Measurements from ENCODE around the gene EXOC2. TPM values are rescaled to one million over a fixed set of nuclear protein-coding genes. Genes with fewer than 3 reads are reported as not detected.

The EXOC2 gene
- total and polyA plus RNA-seq, 2 donors = 12.1 to 22.1 TPM

DNA sequence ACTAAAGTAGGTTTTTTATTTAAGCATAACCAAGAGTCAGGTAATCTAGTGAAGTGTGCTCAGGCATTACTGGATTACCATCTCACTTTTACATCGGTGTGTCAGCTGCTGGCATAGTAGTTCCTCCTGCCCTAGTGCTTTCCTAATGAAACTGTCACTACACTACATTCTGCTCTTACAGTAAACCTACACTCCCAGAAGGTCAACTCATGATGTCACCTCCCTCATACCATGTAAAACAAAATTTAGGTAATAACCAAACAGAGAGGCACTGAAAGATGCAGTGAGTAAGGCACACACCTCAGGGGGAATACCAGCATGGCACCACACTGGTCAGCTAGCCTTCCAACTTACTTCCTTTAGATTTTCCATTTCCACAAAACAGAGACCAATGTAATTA lies 59.3 kb downstream of the EXOC2 start:
- no peaks in the 10 kb centered on the region for H3K9me3 ChIP-seq (ENCODE audit: control insufficient read depth in 2 of 2, insufficient read depth in 1 of 2, low read length in 1 of 2)
- 97% methylated on average over 1 of the region's 1 CpG for WGBS
- no peak overlapping the region for H3K27ac ChIP-seq (ENCODE audit: low read depth in 1 of 2, low read length in 1 of 2)
- no peaks in the 10 kb centered on the region for H3K4me1 ChIP-seq (ENCODE audit: control insufficient read depth in 2 of 2, insufficient read depth in 2 of 2, low read length in 2 of 2)
- H3K4me3 ChIP-seq (ENCODE audit: low read length in 2 of 2) = no peak overlapping the region
- peaks cover 14 to 16% of the 10 kb centered on the region in 2 donors for H3K36me3 ChIP-seq (ENCODE audit: control insufficient read depth in 2 of 2, insufficient read depth in 2 of 2, low read length in 1 of 2)
- no peaks in the 10 kb centered on the region for H3K27me3 ChIP-seq (ENCODE audit: control insufficient read depth in 2 of 2, insufficient read depth in 1 of 2, low read length in 1 of 2)
- DNase-seq (ENCODE audit: low read depth in 6 of 9, low spot score in 9 of 9) = no peak

DNA sequence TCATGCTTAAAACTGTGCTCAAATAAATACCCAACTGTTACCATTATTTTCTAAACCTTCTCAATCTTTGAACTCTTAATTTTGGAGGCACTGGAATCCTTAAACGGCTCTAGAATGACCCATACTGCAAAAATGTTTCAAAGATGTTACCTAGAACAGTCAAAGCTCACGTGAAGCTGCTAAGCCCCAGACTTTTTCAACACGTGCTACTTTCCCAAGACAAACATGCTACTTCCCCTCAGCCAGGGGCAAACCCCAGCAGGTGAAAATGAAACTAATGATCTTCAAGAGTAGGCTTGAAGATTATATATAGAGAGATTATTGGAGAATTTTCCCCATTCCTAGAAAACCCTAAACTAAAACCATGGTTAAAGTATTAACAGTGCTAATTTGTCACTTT lies 64.2 kb downstream of the EXOC2 start:
- Histone ChIP-seq H3K27me3 (ENCODE audit: control insufficient read depth in 2 of 2, insufficient read depth in 1 of 2, low read length in 1 of 2) (no peaks in the 10 kb centered on the region), H3K27ac (ENCODE audit: low read depth in 1 of 2, low read length in 1 of 2) (no peak overlapping the region), H3K9me3 (ENCODE audit: control insufficient read depth in 2 of 2, insufficient read depth in 1 of 2, low read length in 1 of 2) (no peaks in the 10 kb centered on the region), H3K4me1 (ENCODE audit: control insufficient read depth in 2 of 2, insufficient read depth in 2 of 2, low read length in 2 of 2) (no peaks in the 10 kb centered on the region), H3K36me3 (ENCODE audit: control insufficient read depth in 2 of 2, insufficient read depth in 2 of 2, low read length in 1 of 2) (peaks cover 0 to 6% of the 10 kb centered on the region in 2 donors), H3K4me3 (ENCODE audit: low read length in 2 of 2) (no peak overlapping the region)
- 35% methylated on average over 3 of the region's 3 CpGs for WGBS
- DNase-seq (ENCODE audit: low read depth in 6 of 9, low spot score in 9 of 9) = peak in 1 of 9 donors; percentile 10

DNA sequence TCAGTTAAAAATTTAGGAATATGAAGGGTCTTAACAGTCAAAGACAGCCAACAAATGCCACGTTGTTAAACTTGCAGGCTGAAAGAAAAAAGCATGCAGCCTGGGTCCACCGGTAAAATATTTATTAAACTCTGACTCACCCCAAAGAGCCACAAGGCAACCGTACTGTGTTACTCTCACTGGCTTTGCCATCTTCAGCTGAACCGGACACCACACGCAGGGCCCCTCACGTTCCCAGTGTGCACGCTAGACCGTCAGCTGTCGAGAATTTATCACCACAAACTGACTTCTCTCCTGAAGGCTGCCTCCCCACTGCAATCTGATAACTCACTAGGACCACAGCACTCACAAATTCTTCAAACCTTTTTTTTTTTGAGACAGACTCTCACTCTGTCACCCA lies 66.7 kb downstream of the EXOC2 start:
- Histone ChIP-seq H3K4me3 (ENCODE audit: low read length in 2 of 2) (no peak overlapping the region), H3K36me3 (ENCODE audit: control insufficient read depth in 2 of 2, insufficient read depth in 2 of 2, low read length in 1 of 2) (peaks cover 0 to 6% of the 10 kb centered on the region in 2 donors), H3K9me3 (ENCODE audit: control insufficient read depth in 2 of 2, insufficient read depth in 1 of 2, low read length in 1 of 2) (no peaks in the 10 kb centered on the region), H3K4me1 (ENCODE audit: control insufficient read depth in 2 of 2, insufficient read depth in 2 of 2, low read length in 2 of 2) (no peaks in the 10 kb centered on the region), H3K27me3 (ENCODE audit: control insufficient read depth in 2 of 2, insufficient read depth in 1 of 2, low read length in 1 of 2) (no peaks in the 10 kb centered on the region), H3K27ac (ENCODE audit: low read depth in 1 of 2, low read length in 1 of 2) (no peak overlapping the region)
- DNase-seq (ENCODE audit: low read depth in 6 of 9, low spot score in 9 of 9) = no peak
- 96% methylated on average over 9 of the region's 9 CpGs for WGBS

DNA sequence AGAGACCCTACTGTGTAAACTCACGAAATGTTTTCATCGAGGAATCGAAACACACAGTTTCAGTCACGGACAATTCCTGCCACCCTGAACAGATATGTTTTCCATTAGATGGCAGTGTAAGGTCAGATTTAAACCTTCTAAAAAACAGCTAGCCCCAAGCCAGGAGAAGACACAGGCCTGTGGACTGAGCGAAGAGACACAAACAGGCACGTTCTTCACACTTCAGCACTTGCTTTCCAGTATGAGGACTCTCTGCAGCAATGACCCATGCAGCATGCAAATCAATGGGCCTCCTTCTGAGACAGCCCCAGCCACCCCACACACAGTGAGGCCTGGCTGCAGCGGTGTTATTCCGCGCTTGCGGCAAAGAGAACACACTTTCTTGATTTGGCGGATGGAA lies 68.0 kb downstream of the EXOC2 start:
- DNase-seq (ENCODE audit: low read depth in 6 of 9, low spot score in 9 of 9) = no peak
- no peaks in the 10 kb centered on the region for H3K27me3 ChIP-seq (ENCODE audit: control insufficient read depth in 2 of 2, insufficient read depth in 1 of 2, low read length in 1 of 2)
- WGBS = 98% methylated on average over 11 of the region's 11 CpGs

DNA sequence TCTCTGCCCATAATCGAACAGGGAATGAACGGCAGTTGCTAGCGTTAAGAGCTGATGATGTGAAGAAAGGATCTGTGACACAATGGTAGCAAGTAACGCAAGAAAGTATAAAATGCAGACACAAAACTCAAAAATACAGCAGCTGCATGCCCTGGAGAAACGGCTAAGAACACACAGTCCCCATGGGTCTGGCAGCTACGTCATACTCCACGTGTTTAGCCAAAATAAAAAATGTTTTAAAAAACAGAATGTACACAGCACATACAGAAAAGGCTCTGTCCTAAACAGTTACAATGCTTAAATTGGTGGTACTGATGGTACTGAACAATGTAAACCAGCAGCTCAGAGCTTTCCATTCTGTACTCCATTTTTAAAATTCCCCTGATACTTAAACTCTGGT lies 70.5 kb downstream of the EXOC2 start:
- Histone ChIP-seq H3K4me3 (ENCODE audit: low read length in 2 of 2) (no peak overlapping the region), H3K9me3 (ENCODE audit: control insufficient read depth in 2 of 2, insufficient read depth in 1 of 2, low read length in 1 of 2) (no peaks in the 10 kb centered on the region), H3K36me3 (ENCODE audit: control insufficient read depth in 2 of 2, insufficient read depth in 2 of 2, low read length in 1 of 2) (peaks cover 0 to 9% of the 10 kb centered on the region in 2 donors), H3K4me1 (ENCODE audit: control insufficient read depth in 2 of 2, insufficient read depth in 2 of 2, low read length in 2 of 2) (no peaks in the 10 kb centered on the region), H3K27me3 (ENCODE audit: control insufficient read depth in 2 of 2, insufficient read depth in 1 of 2, low read length in 1 of 2) (no peaks in the 10 kb centered on the region), H3K27ac (ENCODE audit: low read depth in 1 of 2, low read length in 1 of 2) (no peak overlapping the region)
- no peak for DNase-seq (ENCODE audit: low read depth in 6 of 9, low spot score in 9 of 9)
- 98% methylated on average over 7 of the region's 7 CpGs for WGBS

More for the DNA sequence above, 68.0 kb downstream of the EXOC2 start:
- Histone ChIP-seq H3K4me1 (ENCODE audit: control insufficient read depth in 2 of 2, insufficient read depth in 2 of 2, low read length in 2 of 2) (no peaks in the 10 kb centered on the region), H3K27ac (ENCODE audit: low read depth in 1 of 2, low read length in 1 of 2) (no peak overlapping the region), H3K4me3 (ENCODE audit: low read length in 2 of 2) (no peak overlapping the region), H3K36me3 (ENCODE audit: control insufficient read depth in 2 of 2, insufficient read depth in 2 of 2, low read length in 1 of 2) (peaks cover 0 to 8% of the 10 kb centered on the region in 2 donors), H3K9me3 (ENCODE audit: control insufficient read depth in 2 of 2, insufficient read depth in 1 of 2, low read length in 1 of 2) (no peaks in the 10 kb centered on the region)

DNA sequence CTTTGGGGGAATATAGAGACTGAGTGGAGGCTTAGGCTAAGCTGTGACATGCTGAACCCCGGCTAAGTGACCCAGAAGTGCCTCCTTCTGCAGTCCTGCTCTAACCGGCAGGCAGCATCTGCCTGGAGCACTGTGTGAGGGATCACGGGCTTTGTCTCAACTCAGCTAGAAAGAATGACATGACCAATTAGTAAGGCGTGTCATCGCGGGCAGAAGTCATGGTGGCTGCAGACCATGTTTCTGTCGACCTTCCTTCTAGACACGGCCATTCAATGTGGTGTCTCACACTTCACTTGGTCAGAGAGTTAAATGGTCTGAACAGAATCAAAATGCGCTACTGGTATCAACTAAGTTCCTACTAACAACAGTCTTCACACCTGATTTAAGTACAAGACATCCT lies 71.0 kb downstream of the EXOC2 start:
- Histone ChIP-seq H3K27ac (ENCODE audit: low read depth in 1 of 2, low read length in 1 of 2) (no peak overlapping the region), H3K4me3 (ENCODE audit: low read length in 2 of 2) (no peak overlapping the region), H3K27me3 (ENCODE audit: control insufficient read depth in 2 of 2, insufficient read depth in 1 of 2, low read length in 1 of 2) (no peaks in the 10 kb centered on the region), H3K36me3 (ENCODE audit: control insufficient read depth in 2 of 2, insufficient read depth in 2 of 2, low read length in 1 of 2) (peaks cover 0 to 14% of the 10 kb centered on the region in 2 donors), H3K9me3 (ENCODE audit: control insufficient read depth in 2 of 2, insufficient read depth in 1 of 2, low read length in 1 of 2) (no peaks in the 10 kb centered on the region), H3K4me1 (ENCODE audit: control insufficient read depth in 2 of 2, insufficient read depth in 2 of 2, low read length in 2 of 2) (no peaks in the 10 kb centered on the region)
- DNase-seq (ENCODE audit: low read depth in 6 of 9, low spot score in 9 of 9) = no peak
- WGBS = 96% methylated on average over 9 of the region's 9 CpGs

DNA sequence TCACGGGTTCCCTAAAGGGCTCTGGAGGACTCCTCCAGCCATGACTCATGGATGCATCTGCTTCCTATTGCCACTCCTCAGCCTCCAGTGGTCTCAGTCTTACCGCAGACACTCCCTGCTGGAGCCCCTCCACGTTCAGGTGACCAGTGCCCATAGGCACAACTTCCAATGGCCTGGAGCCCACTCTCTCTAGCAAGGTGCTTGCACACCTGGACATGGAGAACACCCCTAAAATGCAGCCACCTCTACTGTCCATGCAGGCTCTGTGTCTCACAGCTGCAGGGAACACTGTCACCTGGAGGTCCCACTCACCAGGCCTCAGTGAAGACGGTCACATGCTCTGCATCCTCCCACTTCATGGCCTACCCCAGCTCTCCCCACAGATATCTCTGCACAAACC lies 72.0 kb downstream of the EXOC2 start:
- no peak for DNase-seq (ENCODE audit: low read depth in 6 of 9, low spot score in 9 of 9)
- H3K4me3 ChIP-seq (ENCODE audit: low read length in 2 of 2) = no peak overlapping the region
- peaks cover 1 to 11% of the 10 kb centered on the region in 2 donors for H3K36me3 ChIP-seq (ENCODE audit: control insufficient read depth in 2 of 2, insufficient read depth in 2 of 2, low read length in 1 of 2)
- 96% methylated on average over 4 of the region's 4 CpGs for WGBS
- H3K27me3 ChIP-seq (ENCODE audit: control insufficient read depth in 2 of 2, insufficient read depth in 1 of 2, low read length in 1 of 2) = no peaks in the 10 kb centered on the region
- H3K4me1 ChIP-seq (ENCODE audit: control insufficient read depth in 2 of 2, insufficient read depth in 2 of 2, low read length in 2 of 2) = no peaks in the 10 kb centered on the region
- H3K27ac ChIP-seq (ENCODE audit: low read depth in 1 of 2, low read length in 1 of 2) = no peak overlapping the region
- H3K9me3 ChIP-seq (ENCODE audit: control insufficient read depth in 2 of 2, insufficient read depth in 1 of 2, low read length in 1 of 2) = no peaks in the 10 kb centered on the region

DNA sequence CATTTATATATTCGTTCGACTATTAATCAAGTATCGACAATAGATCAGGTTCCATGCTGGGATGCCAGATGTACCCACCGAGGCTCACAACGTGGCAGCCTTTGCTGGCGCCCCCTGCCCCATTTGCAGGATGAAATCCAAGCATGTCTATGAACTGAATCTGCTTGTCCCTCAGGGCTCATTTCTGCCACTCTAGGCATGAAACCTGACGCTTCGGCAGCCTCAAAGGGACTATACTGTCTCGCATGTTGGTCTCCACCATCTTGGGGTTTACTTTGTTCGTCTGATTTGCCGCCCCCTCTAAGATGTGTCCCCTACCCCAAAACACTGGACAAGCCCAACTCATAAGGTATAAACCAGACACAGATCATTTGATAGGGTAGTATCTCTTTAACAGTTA lies 72.8 kb downstream of the EXOC2 start:
- no peak for DNase-seq (ENCODE audit: low read depth in 6 of 9, low spot score in 9 of 9)
- H3K9me3 ChIP-seq (ENCODE audit: control insufficient read depth in 2 of 2, insufficient read depth in 1 of 2, low read length in 1 of 2) = no peaks in the 10 kb centered on the region
- no peak overlapping the region for H3K27ac ChIP-seq (ENCODE audit: low read depth in 1 of 2, low read length in 1 of 2)
- 99% methylated on average over 11 of the region's 11 CpGs for WGBS
- no peaks in the 10 kb centered on the region for H3K27me3 ChIP-seq (ENCODE audit: control insufficient read depth in 2 of 2, insufficient read depth in 1 of 2, low read length in 1 of 2)
- no peaks in the 10 kb centered on the region for H3K4me1 ChIP-seq (ENCODE audit: control insufficient read depth in 2 of 2, insufficient read depth in 2 of 2, low read length in 2 of 2)
- H3K4me3 ChIP-seq (ENCODE audit: low read length in 2 of 2) = no peak overlapping the region
- H3K36me3 ChIP-seq (ENCODE audit: control insufficient read depth in 2 of 2, insufficient read depth in 2 of 2, low read length in 1 of 2) = peaks cover 4 to 11% of the 10 kb centered on the region in 2 donors

DNA sequence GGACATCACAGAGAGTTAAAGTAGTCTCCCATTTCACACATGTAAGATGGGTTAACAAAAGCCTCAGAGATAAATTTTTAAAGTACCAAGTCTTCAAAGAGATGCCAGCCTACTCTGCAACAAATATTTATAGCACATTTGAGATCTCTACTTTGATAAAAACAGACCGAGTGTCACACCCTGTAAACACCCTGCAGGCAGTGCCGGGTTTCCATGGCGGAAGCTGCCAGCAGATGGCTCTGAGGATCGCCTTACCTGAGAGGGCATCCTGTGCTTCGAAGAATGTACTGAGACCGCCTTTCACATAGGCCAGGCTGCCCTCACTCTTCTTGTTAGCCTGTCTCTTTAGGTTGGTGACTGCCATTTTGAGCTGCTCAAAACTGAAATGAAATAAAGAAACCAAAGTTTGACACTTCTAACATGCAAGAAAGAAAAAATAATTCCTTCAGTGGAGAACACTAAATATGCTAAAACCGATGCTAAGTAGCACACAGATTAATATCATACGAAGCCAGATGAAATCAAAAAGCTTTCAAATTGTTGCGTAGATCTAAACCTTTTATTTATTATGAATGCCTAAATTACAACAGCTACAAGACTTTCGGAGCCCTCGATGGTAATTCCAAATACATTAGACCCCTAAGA lies 75.4 kb downstream of the EXOC2 start:
- no peak overlapping the region for H3K27ac ChIP-seq (ENCODE audit: low read depth in 1 of 2, low read length in 1 of 2)
- H3K36me3 ChIP-seq (ENCODE audit: control insufficient read depth in 2 of 2, insufficient read depth in 2 of 2, low read length in 1 of 2) = peaks cover 6 to 11% of the 10 kb centered on the region in 2 donors
- no peaks in the 10 kb centered on the region for H3K9me3 ChIP-seq (ENCODE audit: control insufficient read depth in 2 of 2, insufficient read depth in 1 of 2, low read length in 1 of 2)
- WGBS = 94% methylated on average over 11 of the region's 11 CpGs
- H3K27me3 ChIP-seq (ENCODE audit: control insufficient read depth in 2 of 2, insufficient read depth in 1 of 2, low read length in 1 of 2) = no peaks in the 10 kb centered on the region
- no peaks in the 10 kb centered on the region for H3K4me1 ChIP-seq (ENCODE audit: control insufficient read depth in 2 of 2, insufficient read depth in 2 of 2, low read length in 2 of 2)
- H3K4me3 ChIP-seq (ENCODE audit: low read length in 2 of 2) = no peak overlapping the region
- DNase-seq (ENCODE audit: low read depth in 6 of 9, low spot score in 9 of 9) = peak in 1 of 9 donors; percentile 13

Measured in thymus (tissue), 11 donors.